Esophagus mucosa (tissue), 1 donor: ENCODE measurements around the gene GPR63. TPM values are rescaled to one million over a fixed set of nuclear protein-coding genes. Genes with fewer than 3 reads are reported as not detected.

Experiments used
- ATAC-seq: fragments of 200-7000 bp; cut with Tn5 transposase; one replicate; pipeline ENCODE4 v1.9.1; 2020
- total RNA-seq: library from RNA; stranded (reverse); gene quantifications from one replicate; pipeline ENCODE4 v1.2.4, GENCODE V29; 2023
- donor health status: DM: yes; HTN: yes; CAD: no.

Gene GPR63
- total RNA-seq, 1 donor from 2014 or later = 0.32 TPM

GRCh38 chr6:96755096-96755495 lies 82.2 kb downstream of the GPR63 start:
- no peak for ATAC-seq

- no peak for ATAC-seq
Observed at GRCh38 chr6:96749891-96750290, 87.4 kb downstream of the GPR63 start.

Other genes starting within 250 kb of the GPR63 start
- 20.6 TPM for gene NDUFAF4, start 60.4 kb upstream of the GPR63 start, total RNA-seq
- gene KLHL32, start 87.3 kb upstream of the GPR63 start, total RNA-seq = not detected